Measurements from ENCODE around the gene VEZF1. TPM values are rescaled to one million over a fixed set of nuclear protein-coding genes. Genes with fewer than 3 reads are reported as not detected.
A peak's percentile ranks its signal among the peaks of the same experiment; 100 is the strongest.

VEZF1 gene
- total RNA-seq, 1 experiment from 2014 or later, result 78.1 TPM

DNA sequence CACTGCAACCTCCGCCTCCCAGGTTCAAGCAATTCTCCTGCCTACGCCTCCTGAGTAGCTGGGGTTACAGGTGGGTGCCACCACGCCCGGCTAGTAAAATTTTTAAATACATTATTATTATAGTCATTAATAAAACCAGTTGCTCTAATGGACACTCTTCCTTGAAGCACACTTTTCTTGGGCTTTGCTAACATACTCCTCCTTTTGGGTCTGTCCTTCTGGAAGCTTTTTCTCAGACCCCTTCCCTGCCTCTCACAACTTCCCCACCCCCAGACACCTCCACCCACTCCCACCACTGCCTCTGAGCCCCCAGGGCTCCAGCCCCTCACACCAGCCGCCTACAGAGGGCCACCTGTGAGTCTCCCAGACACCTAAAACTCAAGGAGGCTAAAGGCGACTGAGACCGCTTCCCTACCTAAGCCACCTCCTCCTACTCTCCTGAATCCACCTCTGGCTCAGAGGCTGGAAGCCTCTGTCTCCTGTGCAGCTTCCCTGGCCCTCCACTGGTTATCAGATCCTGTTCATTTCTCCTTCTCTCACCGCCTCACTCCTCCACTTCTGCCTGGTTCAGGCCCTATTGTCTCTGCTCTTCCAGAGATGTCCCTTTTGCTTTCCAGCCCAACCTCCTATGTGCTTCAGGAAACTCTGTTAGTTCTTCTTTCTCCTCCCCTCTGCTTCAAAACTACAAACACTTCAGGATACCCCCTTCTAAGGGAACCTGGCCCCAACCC is 30.8 kb downstream of the VEZF1 start:
- H3K4me2 ChIP-seq (ENCODE audit: low read length), result no peak overlapping the region
- H3K4me1 ChIP-seq (ENCODE audit: insufficient read depth, low read length), result peaks cover 31% of the 10 kb centered on the region
- H3K27ac ChIP-seq (ENCODE audit: low read length), result no peak overlapping the region
- ATAC-seq (no peak), DNase-seq (no peak)
- H3K27me3 ChIP-seq (ENCODE audit: low read length), result no peaks in the 10 kb centered on the region
- peaks cover 32% of the 10 kb centered on the region for H3K79me2 ChIP-seq (ENCODE audit: low read length)
- POLR2A ChIA-PET (ENCODE audit: unreplicated experiment), result no interaction called here
- H3K4me3 ChIP-seq (ENCODE audit: low read length), result no peak overlapping the region
- H3K36me3 ChIP-seq (ENCODE audit: low read depth, low read length), result no peaks in the 10 kb centered on the region
- no TSS peak for BruUV-seq (replicated peaks)
- no peaks in the 10 kb centered on the region for H4K20me1 ChIP-seq (ENCODE audit: low read length)
- H3K9me3 ChIP-seq (ENCODE audit: low read length), result no peaks in the 10 kb centered on the region
- no peaks in the 10 kb centered on the region for H3F3A ChIP-seq (ENCODE audit: low read length, unreplicated experiment)
- no peak overlapping the region for H3K9ac ChIP-seq (ENCODE audit: low read length)
- TF ChIP-seq CTCF (conservative IDR thresholded peaks at IDR 0.05; ENCODE audit: low read depth, low read length) (no peak), EZH2 (IDR thresholded peaks at IDR 0.05; ENCODE audit: low read length, unreplicated experiment) (no peak), EZH2phosphoT487 (IDR thresholded peaks at IDR 0.05; ENCODE audit: borderline replicate concordance, low read length) (no peak)
- no peaks in the 10 kb centered on the region for H3K9me2 ChIP-seq (replicated peaks; ENCODE audit: low read length)
- H2AFZ ChIP-seq (ENCODE audit: low read length), result no peak overlapping the region
- CTCF ChIA-PET, result no interaction called here
- intact Hi-C loops (cut with micrococcal nuclease), result loop anchor here (2.0 kb wide), 1 partner anchor 28 kb away; no protein-coding TSS in a partner anchor

GRCh38 chr17:57956291-57957119 is 31.5 kb downstream of the VEZF1 start:
- no peak overlapping the region for H3K9ac ChIP-seq (ENCODE audit: low read length)
- ATAC-seq (no peak), DNase-seq (no peak)
- intact Hi-C loops (cut with micrococcal nuclease), result loop anchor here (2.0 kb wide), 1 partner anchor 28 kb away; no protein-coding TSS in a partner anchor
- no peak overlapping the region for H2AFZ ChIP-seq (ENCODE audit: low read length)
- no peaks in the 10 kb centered on the region for H3F3A ChIP-seq (ENCODE audit: low read length, unreplicated experiment)
- POLR2A ChIA-PET (ENCODE audit: unreplicated experiment), result interaction anchor here (0.6 to 1.1 kb wide), 2 partner anchors 29 to 30 kb away, joined by 3 read pairs; no protein-coding TSS in a partner anchor
- TF ChIP-seq EZH2phosphoT487 (IDR thresholded peaks at IDR 0.05; ENCODE audit: borderline replicate concordance, low read length) (no peak), CTCF (conservative IDR thresholded peaks at IDR 0.05; ENCODE audit: low read depth, low read length) (no peak), EZH2 (IDR thresholded peaks at IDR 0.05; ENCODE audit: low read length, unreplicated experiment) (no peak)
- BruUV-seq (replicated peaks), result no TSS peak
- no peaks in the 10 kb centered on the region for H3K9me3 ChIP-seq (ENCODE audit: low read length)
- H3K4me2 ChIP-seq (ENCODE audit: low read length), result peak overlapping the region; percentile 100
- no peaks in the 10 kb centered on the region for H3K9me2 ChIP-seq (replicated peaks; ENCODE audit: low read length)
- no peak overlapping the region for H3K27ac ChIP-seq (ENCODE audit: low read length)
- CTCF ChIA-PET, result interaction anchor here (1.1 kb wide), 2 partner anchors 16 to 81 kb away, joined by 3 to 4 read pairs; no protein-coding TSS in a partner anchor
- H3K36me3 ChIP-seq (ENCODE audit: low read depth, low read length), result no peaks in the 10 kb centered on the region
- peak overlapping the region; percentile 86; the same call in 1 of the 2 replicates for H3K4me3 ChIP-seq (ENCODE audit: low read length)
- peaks cover 36% of the 10 kb centered on the region for H3K4me1 ChIP-seq (ENCODE audit: insufficient read depth, low read length)
- no peaks in the 10 kb centered on the region for H3K27me3 ChIP-seq (ENCODE audit: low read length)
- peaks cover 39% of the 10 kb centered on the region for H3K79me2 ChIP-seq (ENCODE audit: low read length)
- H4K20me1 ChIP-seq (ENCODE audit: low read length), result no peaks in the 10 kb centered on the region
